Kidney (tissue), 14 donors: ENCODE measurements around the gene SDC4. TPM values are rescaled to one million over a fixed set of nuclear protein-coding genes. Genes with fewer than 3 reads are reported as not detected.

Experiments
- DNase-seq, 5 donors: peaks; one replicate each; pipeline ENCODE4 v3.0.0-alpha.2; 2013 to 2020
- FAIRE-seq: peaks from 2 replicates; lab custom pipeline; 2012; peaks lifted over from hg19 to GRCh38; lab: Jason Lieb, UNC
- H3K27ac ChIP-seq, 2 donors: one replicate each; pipeline ENCODE4 v1.7.0; 2013; ENCODE audit warnings: low read depth in 2 of 2, low read length in 2 of 2, inconsistent platforms in 1 of 2
- H3K27me3 ChIP-seq: one replicate; pipeline ENCODE4 v1.7.1; 2013; ENCODE audit warnings: low read length, inconsistent platforms; ENCODE audit not compliant: control insufficient read depth, insufficient read depth
- H3K36me3 ChIP-seq, 3 donors: one replicate each; pipeline versions ENCODE4 v1.7.0 to v1.7.1; 2013; ENCODE audit warnings: low read length in 3 of 3, control low read depth in 1 of 3, inconsistent platforms in 1 of 3; ENCODE audit not compliant: insufficient read depth in 3 of 3, control insufficient read depth in 2 of 3
- H3K4me1 ChIP-seq, 3 donors: one replicate each; pipeline versions ENCODE4 v1.7.0 to v1.7.1; 2013; ENCODE audit warnings: low read length in 3 of 3, inconsistent platforms in 1 of 3, low read depth in 1 of 3; ENCODE audit not compliant: control insufficient read depth in 2 of 3, insufficient read depth in 2 of 3
- H3K4me3 ChIP-seq, 3 donors: one replicate each; pipeline versions ENCODE4 v1.7.0 to v1.8.1; 2013; ENCODE audit warnings: low read length in 3 of 3, control low read depth in 1 of 3, inconsistent platforms in 1 of 3
- H3K9ac ChIP-seq, 3 donors: one replicate each; pipeline versions ENCODE4 v1.7.0 to v1.7.1; 2013; ENCODE audit warnings: low read length in 3 of 3, control low read depth in 1 of 3, inconsistent platforms in 1 of 3
- H3K9me3 ChIP-seq, 3 donors: one replicate each; pipeline versions ENCODE4 v1.7.0 to v1.7.1; 2013; ENCODE audit warnings: low read length in 3 of 3, control low read depth in 1 of 3, inconsistent platforms in 1 of 3; ENCODE audit not compliant: control insufficient read depth in 2 of 3, insufficient read depth in 1 of 3
- intact Hi-C: fragments of 100-400 bp; cut with DNase I; formaldehyde crosslinking; loops from one replicate; pipeline ENCODE4 v1.11.1; 2022
- polyA plus RNA-seq: library from polyadenylated mRNA; stranded (reverse); fragments of 350-450 nt; fragmentation: Illumina TruSeq; extraction: RNeasy Lipid Tissue Mini Kit (QIAGEN cat#74804); gene quantifications from one replicate; pipeline ENCODE4 v1.2.3, GENCODE V29; 2014; ENCODE audit warnings: low read depth, low replicate concordance; ENCODE audit not compliant: insufficient read depth
- total RNA-seq: library from RNA; stranded (reverse); fragmentation: NEBNext Ultra II Directional; extraction: Animal tissue kit (Norgen Biotek cat#: 25700); gene quantifications from one replicate; pipeline ENCODE4 v1.2.1, GENCODE V29; 2021
- TF ChIP-seq, protein P1 (sequence below): IDR thresholded peaks from 3 replicates; pipeline ENCODE4 v1.5.1; 2012; ENCODE audit warnings: mild to moderate bottlenecking, moderate library complexity, borderline replicate concordance; ENCODE audit not compliant: insufficient read depth; ENCODE audit errors: extremely low read depth
- donor health status: control.
- donor health status: control.
- donor health status: control.
- donor health status: control.
- donor health status: control.
- donor health status: DM: yes; HTN: yes; CAD: no.
- donor health status: Normal renal cell carcinoma (clear cell type).

The SDC4 gene
- total and polyA plus RNA-seq, 2 donors from 2014 or later = 242 to 397 TPM

DNA sequence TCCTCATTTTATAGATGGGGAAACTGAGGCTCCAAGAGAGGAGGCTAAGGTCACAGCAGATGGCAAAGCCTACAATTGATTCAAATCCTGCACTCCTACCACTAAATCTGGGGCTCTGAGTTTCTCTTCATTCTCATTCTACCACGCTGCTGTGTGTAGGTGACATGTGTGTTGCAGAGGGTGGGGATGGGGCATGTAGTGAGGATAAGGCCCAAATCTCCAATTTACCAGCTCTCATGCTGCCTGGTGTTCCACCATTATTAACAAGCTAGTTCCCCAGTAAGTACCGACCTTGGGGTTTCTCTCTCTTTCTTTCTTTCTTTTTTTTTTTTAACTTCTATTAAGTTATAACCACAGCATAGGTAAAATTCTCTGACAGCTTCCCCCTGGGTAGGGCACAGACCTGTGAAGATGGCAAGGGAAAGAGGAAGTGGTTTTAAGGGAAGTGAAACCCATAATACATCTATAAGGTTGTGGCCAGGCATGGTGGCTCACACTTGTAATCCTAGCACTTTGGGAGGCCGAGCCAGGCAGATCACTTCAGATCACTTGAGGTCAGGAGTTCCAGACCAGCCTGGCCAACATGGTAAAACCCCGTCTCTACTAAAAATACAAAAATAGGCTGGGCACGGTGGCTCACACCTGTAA, 27.2 kb downstream of the SDC4 start:
- H3K9me3 ChIP-seq = no peaks in the 10 kb centered on the region
- peaks cover 3% of the 10 kb centered on the region for H3K27me3 ChIP-seq
- TF ChIP-seq, protein P1, sequence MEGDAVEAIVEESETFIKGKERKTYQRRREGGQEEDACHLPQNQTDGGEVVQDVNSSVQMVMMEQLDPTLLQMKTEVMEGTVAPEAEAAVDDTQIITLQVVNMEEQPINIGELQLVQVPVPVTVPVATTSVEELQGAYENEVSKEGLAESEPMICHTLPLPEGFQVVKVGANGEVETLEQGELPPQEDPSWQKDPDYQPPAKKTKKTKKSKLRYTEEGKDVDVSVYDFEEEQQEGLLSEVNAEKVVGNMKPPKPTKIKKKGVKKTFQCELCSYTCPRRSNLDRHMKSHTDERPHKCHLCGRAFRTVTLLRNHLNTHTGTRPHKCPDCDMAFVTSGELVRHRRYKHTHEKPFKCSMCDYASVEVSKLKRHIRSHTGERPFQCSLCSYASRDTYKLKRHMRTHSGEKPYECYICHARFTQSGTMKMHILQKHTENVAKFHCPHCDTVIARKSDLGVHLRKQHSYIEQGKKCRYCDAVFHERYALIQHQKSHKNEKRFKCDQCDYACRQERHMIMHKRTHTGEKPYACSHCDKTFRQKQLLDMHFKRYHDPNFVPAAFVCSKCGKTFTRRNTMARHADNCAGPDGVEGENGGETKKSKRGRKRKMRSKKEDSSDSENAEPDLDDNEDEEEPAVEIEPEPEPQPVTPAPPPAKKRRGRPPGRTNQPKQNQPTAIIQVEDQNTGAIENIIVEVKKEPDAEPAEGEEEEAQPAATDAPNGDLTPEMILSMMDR = no peak
- H3K4me1 ChIP-seq = peaks cover 0 to 2% (median 0%) of the 10 kb centered on the region in 3 donors
- FAIRE-seq (no peak), DNase-seq (peak in 1 of 5 donors; percentile 22)
- H3K4me3 ChIP-seq = no peak overlapping the region
- H3K27ac ChIP-seq = no peak overlapping the region
- peaks cover 0 to 10% (median 6%) of the 10 kb centered on the region in 3 donors for H3K36me3 ChIP-seq
- intact Hi-C loops = loop anchor here (5.0 kb wide), 1 partner anchor 116 kb away; no protein-coding TSS in a partner anchor
- H3K9ac ChIP-seq = no peak overlapping the region

DNA sequence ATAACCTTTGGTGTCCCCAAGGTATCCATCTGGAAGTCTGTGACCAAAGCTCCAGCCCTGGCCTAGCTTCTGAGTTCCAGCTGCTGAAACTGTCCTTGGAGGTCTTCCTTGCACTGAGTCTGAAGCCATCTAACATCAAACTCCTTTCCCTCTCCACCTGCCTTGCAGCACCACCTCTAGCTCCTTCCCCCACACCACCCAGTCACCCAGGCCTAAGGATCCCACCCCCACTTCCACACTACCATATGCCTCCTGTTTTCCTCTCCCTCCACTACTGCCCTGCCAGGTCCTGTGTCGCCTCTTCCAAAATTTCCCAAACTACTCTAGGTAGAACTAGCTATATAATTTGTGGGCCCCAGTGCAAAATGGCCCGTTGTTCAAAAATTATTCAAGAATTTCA, 29.3 kb downstream of the SDC4 start:
- Histone ChIP-seq H3K9me3 (no peaks in the 10 kb centered on the region), H3K27ac (no peak overlapping the region), H3K27me3 (peaks cover 7% of the 10 kb centered on the region), H3K9ac (no peak overlapping the region), H3K36me3 (no peaks in the 10 kb centered on the region), H3K4me1 (no peaks in the 10 kb centered on the region), H3K4me3 (no peak overlapping the region)
- intact Hi-C loops = loop anchor here (10.0 kb wide), 1 partner anchor 456 kb away; no protein-coding TSS in a partner anchor
- no peak for FAIRE-seq
- peak in 1 of 5 donors; percentile 26 for DNase-seq
- TF ChIP-seq, protein P1 = no peak

DNA sequence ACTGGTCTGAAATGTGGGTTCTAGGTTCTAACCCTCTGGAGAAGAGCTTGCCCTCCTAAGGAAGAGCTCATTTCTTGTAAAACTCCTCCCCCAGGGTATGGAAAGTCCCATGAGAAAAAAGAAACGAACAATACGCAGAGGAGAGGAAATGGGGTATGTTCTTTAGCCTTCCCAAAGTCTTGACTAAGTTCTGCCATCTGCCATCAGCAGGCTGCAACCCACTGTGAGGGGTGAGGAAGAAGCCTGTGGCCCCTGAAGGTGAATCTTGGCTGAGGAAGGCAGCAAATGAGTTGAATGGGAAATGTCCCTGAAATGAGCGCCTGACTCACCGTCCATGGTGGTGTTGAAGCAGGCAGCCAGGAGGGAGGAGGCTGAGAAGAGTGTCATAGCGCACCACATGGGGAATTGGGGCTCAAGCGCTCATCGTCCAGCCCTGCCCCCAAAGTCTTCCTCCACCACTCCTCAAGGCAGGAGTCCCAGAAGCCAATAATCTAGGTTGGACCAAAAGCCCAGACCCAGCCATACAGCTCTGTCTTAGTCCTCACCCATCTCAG, 29.8 kb downstream of the SDC4 start:
- H3K4me3 ChIP-seq = no peak overlapping the region
- H3K9ac ChIP-seq = no peak overlapping the region
- no peaks in the 10 kb centered on the region for H3K36me3 ChIP-seq
- H3K27me3 ChIP-seq = peaks cover 7% of the 10 kb centered on the region
- H3K27ac ChIP-seq = no peak overlapping the region
- TF ChIP-seq, protein P1 = no peak
- H3K4me1 ChIP-seq = no peaks in the 10 kb centered on the region
- DNase-seq (peak in 1 of 5 donors; percentile 15), FAIRE-seq (no peak)
- H3K9me3 ChIP-seq = no peaks in the 10 kb centered on the region
- intact Hi-C loops = loop anchor here (10.0 kb wide), 1 partner anchor 456 kb away; no protein-coding TSS in a partner anchor
